IPS DF 6.9 (cell line): ENCODE measurements around the gene GDPGP1.
A peak's percentile ranks its signal among the peaks of the same experiment; 100 is the strongest.
"Not testable (repeated sequence)": the region's sequence is repeated elsewhere in the genome, so short reads cannot be mapped to it uniquely, and the experiment has no call there.

Experiments used
- DNase-seq: peaks from one replicate; pipeline ENCODE4 v3.0.0-alpha.2; 2013; ENCODE audit warnings: low read depth, low spot score
- H3K27ac ChIP-seq: one replicate; pipeline ENCODE4 v1.5.1; 2013; ENCODE audit warnings: low read length, control low read depth
- H3K27me3 ChIP-seq: 2 replicates; pipeline ENCODE4 v1.6.1; 2013; ENCODE audit warnings: mild to moderate bottlenecking, low read length; ENCODE audit not compliant: control insufficient read depth, insufficient read depth
- H3K36me3 ChIP-seq: 2 replicates; pipeline ENCODE4 v1.6.1; 2013; ENCODE audit warnings: low read length; ENCODE audit not compliant: control insufficient read depth, insufficient read depth
- H3K4me1 ChIP-seq: 2 replicates; pipeline ENCODE4 v1.6.1; 2013; ENCODE audit warnings: low read length; ENCODE audit not compliant: control insufficient read depth, insufficient read depth
- H3K4me3 ChIP-seq: 2 replicates; pipeline ENCODE4 v1.5.1; 2013; ENCODE audit warnings: mild to moderate bottlenecking, low read length
- H3K9me3 ChIP-seq: 2 replicates; pipeline ENCODE4 v1.6.1; 2013; ENCODE audit warnings: low read length, inconsistent platforms; ENCODE audit not compliant: control insufficient read depth, insufficient read depth
- WGBS: extraction: QIAGEN DNeasy Blood & Tissue Kit; methylation state at CpG from one replicate; pipeline ENCODE4 v1.1.7; 2013; ENCODE audit warnings: mixed read lengths, missing lambda C conversion rate; ENCODE audit not compliant: insufficient read length, insufficient coverage; 5-methylcytosine and 5-hydroxymethylcytosine counted together

GDPGP1 gene

DNA sequence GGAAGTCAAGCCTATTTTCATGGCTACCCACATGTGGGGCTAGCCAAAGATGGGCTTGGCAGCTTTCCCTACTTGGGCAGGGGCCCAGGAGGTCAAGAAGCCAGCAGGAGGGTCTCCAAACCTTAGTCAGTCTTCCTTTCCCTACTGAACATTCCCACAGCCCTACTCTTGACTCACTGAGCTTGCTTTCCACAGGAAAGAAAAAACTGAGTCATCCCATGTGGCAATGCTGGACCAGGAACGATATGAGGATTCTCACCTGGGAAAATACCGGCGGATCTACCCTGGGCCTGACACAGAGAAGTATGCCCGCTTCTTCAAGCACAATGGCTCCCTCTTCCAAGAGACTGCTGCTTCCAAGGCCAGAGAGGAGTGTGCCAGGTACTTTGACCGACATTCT is 27.8 kb downstream of the GDPGP1 start:
- no peaks in the 10 kb centered on the region for H3K4me1 ChIP-seq
- DNase-seq = no peak
- H3K4me3 ChIP-seq = no peak overlapping the region
- no peak overlapping the region for H3K27ac ChIP-seq
- WGBS = no CpG with 5 or more reads among the region's 5 CpGs
- no peaks in the 10 kb centered on the region for H3K36me3 ChIP-seq
- no peaks in the 10 kb centered on the region for H3K27me3 ChIP-seq
- H3K9me3 ChIP-seq = no peaks in the 10 kb centered on the region

DNA sequence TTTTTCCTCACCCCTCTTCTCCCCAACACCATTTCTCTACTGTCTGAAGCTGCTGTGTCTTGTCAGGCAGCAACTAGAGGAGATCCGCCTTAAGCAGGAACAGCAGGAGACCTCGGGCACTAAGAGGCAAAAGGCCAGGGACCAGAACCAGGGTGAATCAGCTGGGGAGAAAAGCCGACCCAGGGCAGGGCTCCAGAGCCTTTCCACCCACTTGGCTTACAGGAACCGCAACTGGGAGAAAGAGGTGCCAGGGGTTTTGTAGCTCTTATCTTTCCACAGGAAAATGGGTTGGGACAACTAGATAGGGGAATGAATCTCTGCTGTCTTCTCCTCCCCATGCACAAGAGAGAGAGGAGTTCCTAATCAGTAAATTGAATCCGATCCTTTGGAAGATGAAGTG is 28.4 kb downstream of the GDPGP1 start:
- no CpG with 5 or more reads among the region's 5 CpGs for WGBS
- no peak for DNase-seq
- Histone ChIP-seq H3K4me1 (no peaks in the 10 kb centered on the region), H3K4me3 (no peak overlapping the region), H3K27ac (no peak overlapping the region), H3K9me3 (no peaks in the 10 kb centered on the region), H3K36me3 (no peaks in the 10 kb centered on the region), H3K27me3 (no peaks in the 10 kb centered on the region)

DNA sequence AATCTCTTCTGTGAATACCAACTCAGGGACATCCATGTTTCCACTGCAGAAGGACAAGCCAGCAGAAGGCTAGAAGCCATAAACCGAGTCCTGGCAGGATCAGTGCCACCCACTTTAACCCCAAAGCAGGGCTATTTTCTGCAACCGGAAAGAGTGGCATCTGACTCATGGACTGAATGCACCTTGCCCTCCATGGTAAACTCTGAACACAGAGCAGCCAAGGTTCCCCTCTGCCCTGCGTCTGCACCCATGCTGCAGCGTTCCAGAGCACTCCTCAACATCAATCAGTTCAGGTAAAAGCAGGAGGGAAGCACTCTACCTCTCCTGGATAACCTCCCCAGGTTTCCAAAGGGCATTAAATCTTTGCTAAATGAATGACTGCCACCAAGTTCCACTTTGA is 30.7 kb downstream of the GDPGP1 start:
- Histone ChIP-seq H3K9me3 (no peaks in the 10 kb centered on the region), H3K36me3 (no peaks in the 10 kb centered on the region), H3K4me1 (no peaks in the 10 kb centered on the region), H3K4me3 (peak overlapping the region; percentile 0; the same call in 1 of the 2 replicates), H3K27ac (no peak overlapping the region), H3K27me3 (no peaks in the 10 kb centered on the region)
- DNase-seq = no peak
- WGBS = no CpG with 5 or more reads among the region's 4 CpGs

DNA sequence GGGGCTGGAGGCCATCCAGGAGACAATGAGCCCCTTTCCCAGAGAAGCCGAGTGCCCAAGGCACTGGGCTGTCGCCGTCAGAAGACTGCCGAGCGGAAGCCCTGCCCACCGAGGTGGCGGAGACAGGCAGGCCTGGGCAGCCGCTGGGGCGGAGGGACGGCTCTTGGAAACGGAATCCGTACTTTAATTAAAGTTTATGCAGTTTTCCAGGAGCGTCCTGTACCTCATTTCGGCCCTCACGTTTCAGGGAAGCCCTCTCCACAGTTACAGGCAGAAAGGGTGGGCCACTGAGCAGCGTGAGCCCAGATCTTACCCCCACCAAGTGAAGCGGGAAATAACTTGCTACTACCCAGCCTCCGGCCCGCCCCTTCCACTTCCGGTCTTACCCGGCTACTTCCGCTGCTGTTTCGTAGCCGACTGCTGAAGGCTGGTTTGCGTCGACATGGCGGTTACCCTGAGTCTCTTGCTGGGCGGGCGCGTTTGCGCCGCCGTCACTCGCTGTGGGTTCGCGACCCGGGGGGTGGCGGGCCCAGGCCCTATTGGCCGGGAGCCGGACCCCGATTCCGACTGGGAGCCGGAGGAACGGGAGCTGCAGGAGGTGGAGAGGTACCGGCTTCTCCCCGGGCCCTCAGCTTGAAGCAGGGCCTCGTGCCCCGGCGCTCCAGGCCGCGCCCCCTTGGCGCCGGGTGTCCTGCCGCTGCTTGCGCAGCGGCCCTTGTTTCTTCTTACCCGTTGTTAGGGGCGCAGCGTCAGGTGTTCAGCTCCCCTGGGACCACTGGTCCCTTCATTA is 31.5 kb downstream of the GDPGP1 start, which contains the start of gene NGRN:
Gene NGRN (plus strand): TSS at position 402 of the 790 bp plus-strand sequence. CDS start 41 bp downstream, at position 443.
- Histone ChIP-seq H3K36me3 (0 out of 2 replicates have a peak, but pooled peaks cover 1% of the 10 kb centered on the region), H3K27me3 (no peaks in the 10 kb centered on the region), H3K27ac (no peak within 1 kb of the TSS), H3K4me1 (no peaks in the 10 kb centered on the region), H3K9me3 (no peaks in the 10 kb centered on the region), H3K4me3 (peak within 1 kb of the TSS; percentile 91)
- DNase-seq = no peak
- no CpG with 5 or more reads among the region's 59 CpGs for WGBS

DNA sequence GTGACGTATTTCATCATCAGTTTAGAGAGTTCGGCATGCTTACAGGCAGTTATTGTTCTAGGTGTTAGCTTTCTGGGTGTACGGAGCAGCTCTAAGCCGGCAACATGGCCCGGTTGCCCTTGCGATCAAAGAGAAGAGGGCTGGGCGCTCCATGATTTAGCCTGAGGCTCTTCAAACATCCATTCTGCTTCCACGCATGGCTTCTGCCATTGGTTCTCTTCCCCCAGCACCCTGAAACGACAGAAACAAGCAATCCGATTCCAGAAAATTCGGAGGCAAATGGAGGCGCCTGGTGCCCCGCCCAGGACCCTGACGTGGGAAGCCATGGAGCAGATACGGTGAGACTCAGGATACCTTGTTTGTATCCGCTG is 32.0 kb downstream of the GDPGP1 start:
- 0 out of 2 replicates have a peak, but pooled peaks cover 7% of the 10 kb centered on the region for H3K36me3 ChIP-seq
- H3K27me3 ChIP-seq = no peaks in the 10 kb centered on the region
- no peak overlapping the region for H3K27ac ChIP-seq
- WGBS = no CpG with 5 or more reads among the region's 16 CpGs
- H3K9me3 ChIP-seq = no peaks in the 10 kb centered on the region
- no peaks in the 10 kb centered on the region for H3K4me1 ChIP-seq
- DNase-seq = no peak
- H3K4me3 ChIP-seq = peak overlapping the region; percentile 91

DNA sequence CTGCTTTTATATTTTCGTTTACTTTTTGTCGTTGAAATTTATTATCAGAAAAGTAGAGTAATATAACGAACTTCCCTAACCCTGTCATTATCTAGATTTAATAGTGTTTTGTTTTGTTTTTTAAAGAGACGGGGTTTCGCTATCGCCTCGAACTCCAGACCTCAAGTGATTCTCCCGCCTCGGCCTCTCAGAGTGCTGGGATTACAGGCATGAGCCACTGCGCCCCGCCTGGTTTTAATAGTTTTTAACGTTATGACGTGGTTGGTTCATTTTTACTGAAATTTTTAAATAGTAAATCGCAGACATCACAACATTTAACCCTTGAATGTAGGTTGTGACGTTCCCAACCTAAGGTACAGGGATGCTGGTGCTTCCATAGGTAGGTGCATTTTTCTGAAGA is 32.5 kb downstream of the GDPGP1 start:
- Histone ChIP-seq H3K9me3 (no peaks in the 10 kb centered on the region), H3K27me3 (no peaks in the 10 kb centered on the region), H3K4me1 (no peaks in the 10 kb centered on the region), H3K27ac (no peak overlapping the region), H3K4me3 (peak overlapping the region; percentile 91; the same call in 1 of the 2 replicates), H3K36me3 (peaks cover 9% of the 10 kb centered on the region; the same call in 1 of the 2 replicates)
- no peak for DNase-seq
- no CpG with 5 or more reads among the region's 15 CpGs for WGBS

DNA sequence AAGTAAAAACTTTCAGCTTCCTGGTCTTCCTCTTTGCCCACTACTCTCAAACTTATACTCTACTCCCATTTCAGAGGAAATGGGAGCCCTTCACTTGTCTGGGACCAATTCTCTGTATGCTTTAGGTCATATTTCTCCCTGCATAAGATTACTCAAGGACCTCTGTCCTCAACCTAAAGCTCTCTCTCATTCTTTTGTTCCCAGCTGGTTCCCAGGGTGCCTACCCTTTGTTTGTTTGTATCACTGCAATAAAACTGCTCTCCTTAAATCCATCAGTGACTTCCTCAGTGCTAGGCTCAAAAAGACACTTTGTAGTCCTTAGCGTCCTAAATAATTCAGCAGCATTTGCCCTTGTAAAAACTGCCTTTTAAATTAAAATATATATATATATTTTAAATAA is 34.4 kb downstream of the GDPGP1 start:
- no peak for DNase-seq
- no CpG with 5 or more reads among the region's 1 CpG for WGBS
- H3K36me3 ChIP-seq = peaks cover 11% of the 10 kb centered on the region; the same call in 1 of the 2 replicates

DNA sequence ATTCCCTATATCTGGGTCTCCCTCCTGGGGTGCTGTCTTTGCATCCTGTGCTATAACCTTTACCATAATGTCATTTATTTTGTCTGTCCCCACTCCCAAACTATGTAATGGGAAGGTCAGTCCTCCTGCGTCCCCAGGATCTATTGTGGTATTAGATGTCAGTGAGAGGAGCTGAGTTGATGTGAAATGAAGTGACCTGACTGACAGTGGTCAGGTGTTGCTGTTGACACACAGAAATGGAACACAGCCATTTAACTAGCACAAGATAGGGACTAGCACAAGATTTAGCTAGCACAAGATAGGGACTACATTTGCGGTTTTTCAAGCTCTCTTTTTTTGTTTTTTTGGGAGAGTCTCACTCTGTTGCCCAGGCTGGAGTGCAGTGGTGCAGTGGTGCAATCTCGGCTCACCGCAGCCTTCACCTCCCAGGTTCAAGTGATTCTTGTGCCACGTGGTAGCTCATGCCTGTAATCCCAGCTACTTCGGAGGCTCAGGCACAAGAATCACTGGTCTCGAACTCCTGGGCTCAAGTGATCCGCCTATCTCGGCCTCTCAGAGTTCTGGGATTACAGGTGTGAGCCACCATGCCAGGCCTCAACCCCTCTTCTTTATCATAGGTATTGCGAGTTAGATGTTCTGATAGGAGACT is 36.6 kb downstream of the GDPGP1 start:
- Histone ChIP-seq H3K27ac (no peak overlapping the region), H3K36me3 (peaks cover 11% of the 10 kb centered on the region; the same call in 1 of the 2 replicates), H3K27me3 (no peaks in the 10 kb centered on the region), H3K4me1 (no peaks in the 10 kb centered on the region), H3K4me3 (no peak overlapping the region), H3K9me3 (no peaks in the 10 kb centered on the region)
- DNase-seq = no peak
- WGBS = no CpG with 5 or more reads among the region's 10 CpGs

More for the DNA sequence above, 34.4 kb downstream of the GDPGP1 start:
- Histone ChIP-seq H3K4me1 (no peaks in the 10 kb centered on the region), H3K4me3 (no peak overlapping the region), H3K27ac (no peak overlapping the region), H3K9me3 (no peaks in the 10 kb centered on the region), H3K27me3 (no peaks in the 10 kb centered on the region)

DNA sequence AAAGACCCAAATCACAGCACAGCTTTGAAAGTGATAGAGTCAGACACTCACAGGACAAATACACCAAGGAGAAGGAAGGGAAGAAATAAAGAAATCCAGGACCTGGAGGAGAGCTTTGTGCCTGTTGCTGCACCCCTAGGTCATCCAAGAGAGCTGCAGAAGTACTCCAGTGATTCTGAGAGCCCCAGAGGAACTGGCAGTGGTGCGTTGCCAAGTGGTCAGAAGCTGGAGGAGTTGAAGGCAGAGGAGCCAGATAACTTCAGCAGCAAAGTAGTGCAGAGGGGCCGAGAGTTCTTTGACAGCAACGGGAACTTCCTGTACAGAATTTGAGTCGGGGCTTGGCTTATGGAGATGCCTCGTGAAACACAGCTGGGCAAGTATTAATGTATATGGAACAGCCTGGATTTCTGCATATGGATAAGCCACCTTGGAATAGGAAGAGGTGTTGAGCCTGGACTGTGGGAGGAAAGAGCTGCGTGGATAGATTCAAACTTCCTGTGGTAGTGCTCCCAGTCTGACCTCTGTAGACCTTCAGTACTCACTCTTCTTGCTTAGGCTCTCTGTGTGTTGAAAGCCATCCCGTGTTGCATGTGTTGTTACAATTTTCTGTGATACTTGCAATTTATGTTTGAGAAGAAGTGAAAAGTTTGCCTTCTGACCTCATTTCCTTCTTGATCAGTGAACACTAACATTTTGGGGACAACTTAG is 37.6 kb downstream of the GDPGP1 start:
- WGBS = no CpG with 5 or more reads among the region's 7 CpGs
- Histone ChIP-seq H3K4me3 (no peak overlapping the region), H3K36me3 (peaks cover 11% of the 10 kb centered on the region; the same call in 1 of the 2 replicates), H3K4me1 (no peaks in the 10 kb centered on the region), H3K9me3 (no peaks in the 10 kb centered on the region), H3K27ac (no peak overlapping the region), H3K27me3 (no peaks in the 10 kb centered on the region)
- DNase-seq = no peak

DNA sequence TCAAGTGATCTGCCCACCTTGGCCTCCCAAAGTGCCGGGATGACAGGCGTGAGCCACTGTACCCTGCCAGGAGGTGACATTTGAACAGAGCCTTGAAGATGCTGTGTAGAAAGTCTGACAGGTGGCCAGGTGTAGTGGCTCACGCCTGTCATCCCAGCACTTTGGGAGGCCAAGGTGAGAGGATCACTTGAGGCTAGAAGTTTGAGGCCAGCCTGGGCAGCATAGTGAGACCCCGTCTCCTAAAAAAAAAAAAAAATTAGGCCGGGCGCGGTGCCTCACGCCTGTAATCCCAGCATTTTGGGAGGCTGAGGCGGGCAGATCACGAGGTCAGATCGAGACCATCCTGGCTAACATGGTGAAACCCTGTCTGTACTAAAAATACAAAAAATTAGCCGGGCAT is 44.5 kb downstream of the GDPGP1 start:
- no CpG with 5 or more reads among the region's 12 CpGs for WGBS
- not testable (repeated sequence) for H3K4me1 ChIP-seq, H3K9me3 ChIP-seq, H3K4me3 ChIP-seq, H3K27ac ChIP-seq, H3K27me3 ChIP-seq, DNase-seq, H3K36me3 ChIP-seq
